HCT116 (cell line): ENCODE measurements around the gene ETV5. TPM values are rescaled to one million over a fixed set of nuclear protein-coding genes. Genes with fewer than 3 reads are reported as not detected.

Experiments used
- ATAC-seq: fragments of 200-7000 bp; cut with Tn5 transposase; 2 replicates; pipeline ENCODE4 v1.9.1; 2020; ENCODE audit warnings: mild to moderate bottlenecking, moderate library complexity
- BruUV-seq: library from RNA; stranded (reverse); fragments of 400-500 nt; replicated peaks from 2 replicates; lab custom pipeline; 2021; lab: Mats Ljungman, UMichigan
- CTCF ChIA-PET: fragments of 300-600 bp; sonication (Branson Sonifier 250); formaldehyde crosslinking; loops from one replicate; lab custom pipeline; 2021; ENCODE audit warnings: antibody characterized with exemption; lab: Charles Lee
- POLR2A ChIA-PET: fragments of 300-600, 350-600 bp; sonication (Branson Sonifier 250); formaldehyde crosslinking; loops from one replicate; lab custom pipeline; 2021; ENCODE audit warnings: antibody characterized with exemption; lab: Charles Lee
- RAD21 ChIA-PET, 2 experiments: fragments of 300-600 bp; sonication (Branson Sonifier 250); formaldehyde crosslinking; loops; one replicate each; lab custom pipeline; 2023; ENCODE audit warnings: low total read pairs in 2 of 2; ENCODE audit not compliant: uncharacterized antibody in 2 of 2, unreplicated experiment in 2 of 2, low non-redundant PET in 1 of 2; lab: Charles Lee
- DNase-seq: peaks from one replicate; pipeline ENCODE4 v3.0.0-alpha.2; 2010; ENCODE audit warnings: low read depth, low spot score
- H2AFZ ChIP-seq: fragments of 200-600 bp; shearing (Covaris generic), sonication (generic); 2 replicates; pipeline ENCODE4 v1.6.1; 2017; ENCODE audit warnings: low read depth, mixed run types, mixed read lengths, antibody characterized with exemption, low read length; ENCODE audit not compliant: poor library complexity, severe bottlenecking
- H3K27ac ChIP-seq: 2 replicates; pipeline ENCODE4 v1.5.1; 2012; ENCODE audit warnings: low read depth, low read length
- H3K27me3 ChIP-seq: fragments of 200-600 bp; sonication (generic); 2 replicates; pipeline ENCODE4 v1.6.1; 2016; ENCODE audit warnings: mixed run types, low read length, mixed read lengths; ENCODE audit not compliant: insufficient read depth
- H3K36me3 ChIP-seq, 2 experiments: fragments of 200-500 bp in 1 of 2; fragments of 200-600 bp in 1 of 2; sonication (Bioruptor generic) in 1 of 2; sonication (generic) in 1 of 2; 2 replicates each; pipeline versions ENCODE4 v1.5.1 to v1.6.1; 2014 to 2016; ENCODE audit warnings: low read length in 2 of 2, inconsistent platforms in 1 of 2, mixed read lengths in 1 of 2, mixed run types in 1 of 2; ENCODE audit not compliant: insufficient read depth in 2 of 2, control insufficient read depth in 1 of 2
- H3K4me1 ChIP-seq, 2 experiments: fragments of 200-600 bp in 1 of 2; sonication (generic) in 1 of 2; 2 replicates each; pipeline versions ENCODE4 v1.5.1 to v1.6.1; 2012 to 2017; ENCODE audit warnings: low read length in 2 of 2, inconsistent platforms in 1 of 2, mild to moderate bottlenecking in 1 of 2, mixed read lengths in 1 of 2, mixed run types in 1 of 2, moderate library complexity in 1 of 2; ENCODE audit not compliant: insufficient read depth in 2 of 2, control insufficient read depth in 1 of 2
- H3K4me2 ChIP-seq: fragments of 200-600 bp; sonication (generic); 2 replicates; pipeline ENCODE4 v1.6.1; 2017; ENCODE audit warnings: mixed run types, low read length, mixed read lengths
- H3K4me3 ChIP-seq, 2 experiments: fragments of 200-600 bp in 1 of 2; sonication (generic) in 1 of 2; replicated peaks in 1 of 2; 2 replicates each; pipeline ENCODE4 v1.5.1; 2011 to 2016; ENCODE audit warnings: low read length in 2 of 2, control low read depth in 1 of 2, low read depth in 1 of 2, mild to moderate bottlenecking in 1 of 2, mixed read lengths in 1 of 2, mixed run types in 1 of 2
- H3K79me2 ChIP-seq: fragments of 200-600 bp; sonication (generic); 2 replicates; pipeline ENCODE4 v1.6.1; 2017; ENCODE audit warnings: mild to moderate bottlenecking, mixed run types, low read length, moderate library complexity, mixed read lengths; ENCODE audit not compliant: insufficient read depth
- H3K9ac ChIP-seq: fragments of 200-600 bp; sonication (generic); 2 replicates; pipeline ENCODE4 v1.6.1; 2016; ENCODE audit warnings: low read length, mixed read lengths
- H3K9me2 ChIP-seq: fragments of 200-600 bp; sonication (generic), shearing (Covaris generic); 2 replicates; pipeline ENCODE4 v1.6.1; 2017; ENCODE audit warnings: mixed run types, mild to moderate bottlenecking, moderate library complexity; ENCODE audit not compliant: insufficient read depth
- H3K9me3 ChIP-seq, 2 experiments: fragments of 200-500 bp in 1 of 2; fragments of 200-600 bp in 1 of 2; sonication (Bioruptor generic) in 1 of 2; sonication (generic) in 1 of 2; 2 replicates each; pipeline ENCODE4 v1.6.1; 2014 to 2017; ENCODE audit warnings: low read length in 2 of 2, mixed read lengths in 2 of 2, inconsistent platforms in 1 of 2, low read depth in 1 of 2, mild to moderate bottlenecking in 1 of 2, mixed run types in 1 of 2, moderate library complexity in 1 of 2; ENCODE audit not compliant: control insufficient read depth in 1 of 2, insufficient read depth in 1 of 2
- H4K20me1 ChIP-seq: fragments of 200-600 bp; sonication (generic), shearing (Covaris generic); 2 replicates; pipeline ENCODE4 v1.6.1; 2017; ENCODE audit warnings: mixed run types, mild to moderate bottlenecking, moderate library complexity; ENCODE audit not compliant: insufficient read depth
- ATF3 ChIP-seq: IDR thresholded peaks from 2 replicates; pipeline ENCODE4 v1.6.1; 2012
- CTCF ChIP-seq, 3 experiments: fragments of 200-600 bp in 1 of 3; sonication (generic) in 1 of 3; IDR thresholded peaks in 2 of 3; conservative IDR thresholded peaks in 1 of 3; 2 replicates each; pipeline ENCODE4 v1.5.1; 2012 to 2017; ENCODE audit warnings: low read depth in 2 of 3, low read length in 2 of 3, antibody characterized with exemption in 1 of 3, borderline replicate concordance in 1 of 3, control low read depth in 1 of 3, mild to moderate bottlenecking in 1 of 3, mixed read lengths in 1 of 3, mixed run types in 1 of 3, moderate library complexity in 1 of 3; ENCODE audit not compliant: insufficient read depth in 1 of 3
- ELF1 ChIP-seq: IDR thresholded peaks from 2 replicates; pipeline ENCODE4 v1.6.1; 2012; ENCODE audit warnings: low read depth, borderline replicate concordance
- EZH2 ChIP-seq: fragments of 200-600 bp; sonication (generic); IDR thresholded peaks from 2 replicates; pipeline ENCODE4 v1.6.1; 2017; ENCODE audit warnings: antibody characterized with exemption, mixed run types
- POLR2A ChIP-seq: IDR thresholded peaks from 2 replicates; pipeline ENCODE4 v1.7.0; 2011; ENCODE audit warnings: borderline replicate concordance; ENCODE audit not compliant: insufficient read depth, insufficient read length; ENCODE audit errors: extremely low read depth
- POLR2AphosphoS5 ChIP-seq: IDR thresholded peaks from 2 replicates; pipeline ENCODE4 v1.6.1; 2011; ENCODE audit warnings: mild to moderate bottlenecking, low read depth, low read length, moderate library complexity
- YY1 ChIP-seq: IDR thresholded peaks from 2 replicates; pipeline ENCODE4 v1.6.1; 2011; ENCODE audit warnings: low read length, low read depth, moderate library complexity, mild to moderate bottlenecking; ENCODE audit not compliant: insufficient replicate concordance; ENCODE audit errors: extremely low read depth
- ZNF274 ChIP-seq: fragments of 200-500 bp; sonication (Bioruptor generic); IDR thresholded peaks from 2 replicates; pipeline ENCODE4 v1.6.1; 2014; ENCODE audit warnings: mild to moderate bottlenecking, low read depth, low read length, inconsistent platforms
- intact Hi-C: fragments of 100-400 bp; cut with micrococcal nuclease; formaldehyde crosslinking; loops from 2 replicates; pipeline ENCODE4 v1.10.0; 2022
- total RNA-seq: library from RNA; stranded (reverse); gene quantifications from one replicate; pipeline ENCODE4 v1.2.1, GENCODE V29; 2021; ENCODE audit not compliant: unreplicated experiment

Gene ETV5
- total RNA-seq, 1 experiment from 2014 or later = 89.7 TPM

DNA sequence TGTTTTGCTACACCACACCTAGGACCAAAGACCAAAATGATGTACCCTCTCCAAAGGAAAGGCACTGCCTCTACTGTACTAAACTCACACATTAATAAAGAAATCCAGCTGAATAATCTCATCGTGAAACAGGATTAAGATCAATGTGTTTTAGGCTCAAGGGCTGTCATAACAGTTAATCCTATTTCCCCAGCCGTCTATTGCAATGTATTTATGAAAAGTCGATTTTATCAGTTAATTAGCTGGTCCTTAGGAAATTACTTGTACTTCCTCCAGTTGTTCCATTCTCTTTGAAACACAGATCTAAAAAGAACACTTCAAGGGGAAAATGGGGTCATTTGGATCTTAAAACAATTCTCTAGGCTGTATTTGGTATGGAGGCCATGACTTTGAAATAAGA, 8.5 kb downstream of the ETV5 start:
- H3K36me3 ChIP-seq = peaks cover 5 to 7% of the 10 kb centered on the region in 2 experiments; a peak in 2 of 4 replicates
- POLR2A ChIA-PET = no interaction called here
- H3K9ac ChIP-seq = no peak overlapping the region
- no peak overlapping the region for H3K4me2 ChIP-seq
- DNase-seq (no peak), ATAC-seq (no peak)
- no peaks in the 10 kb centered on the region for H4K20me1 ChIP-seq
- no peaks in the 10 kb centered on the region for H3K27me3 ChIP-seq
- no peak overlapping the region for H3K27ac ChIP-seq
- H3K4me3 ChIP-seq = no peak overlapping the region
- H3K4me1 ChIP-seq = peaks cover 45 to 58% of the 10 kb centered on the region in 2 experiments
- CTCF ChIA-PET = no interaction called here
- intact Hi-C loops = no loop called here
- TF ChIP-seq ATF3 (no peak), YY1 (no peak), ZNF274 (no peak), POLR2A (no peak), ELF1 (no peak), POLR2AphosphoS5 (no peak), EZH2 (no peak), CTCF (IDR thresholded peaks at IDR 0.05 in 2 of 3, conservative IDR thresholded peaks at IDR 0.05 in 1 of 3; ENCODE audit: borderline replicate concordance in 1 of 3, insufficient read depth in 1 of 3, low read depth in 2 of 3, low read length in 2 of 3) (no peak)
- BruUV-seq = no TSS peak
- H3K79me2 ChIP-seq = peaks cover 10% of the 10 kb centered on the region
- H3K9me2 ChIP-seq = no peaks in the 10 kb centered on the region
- RAD21 ChIA-PET = no interaction called here
- no peak overlapping the region for H2AFZ ChIP-seq
- no peaks in the 10 kb centered on the region for H3K9me3 ChIP-seq
